HG02943 (cell line): Measurements from ENCODE around the gene TRMT10C.
"Not testable (repeated sequence)": the region's sequence is repeated elsewhere in the genome, so short reads cannot be mapped to it uniquely, and the experiment has no call there.

Experiments
- ATAC-seq: cut with Tn5 transposase; IDR thresholded peaks from one replicate; pipeline ENCODE4 v1.9.1; 2021; ENCODE audit warnings: mild to moderate bottlenecking, low read depth, moderate library complexity; ENCODE audit not compliant: unreplicated experiment

TRMT10C gene

DNA sequence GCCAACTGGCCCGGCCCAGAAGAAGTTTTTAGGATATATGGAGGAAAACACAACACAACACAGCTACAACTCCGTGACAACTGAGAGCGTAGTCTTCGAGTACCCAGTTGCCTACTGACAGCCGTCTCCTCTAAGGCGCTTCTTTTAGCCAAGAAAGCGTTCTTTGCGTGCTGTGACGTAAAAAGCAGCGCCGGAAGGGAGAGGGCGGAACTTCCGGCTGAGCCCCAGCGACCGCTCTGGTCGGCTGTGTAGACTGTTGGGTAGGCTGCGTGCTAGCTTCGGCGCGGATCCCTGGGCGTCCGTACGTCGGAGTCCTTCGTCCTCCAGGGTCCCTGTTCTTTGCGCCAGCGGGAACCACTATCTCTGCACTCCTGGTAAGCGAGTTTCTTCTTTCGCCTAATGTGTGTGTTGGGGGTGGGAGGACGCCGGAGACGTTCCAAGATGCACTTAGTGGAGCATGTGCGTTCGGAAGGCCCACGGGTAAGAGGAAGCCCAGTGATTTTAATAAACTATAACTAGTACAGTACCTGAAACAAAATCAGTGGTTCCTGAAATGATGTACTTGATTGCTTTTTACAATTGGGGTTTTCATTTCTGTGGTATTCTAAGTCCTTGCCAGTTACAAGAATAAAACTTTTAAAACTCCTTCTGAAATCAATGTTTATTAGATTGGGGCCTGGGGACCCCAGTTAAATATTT is at the start of gene TRMT10C:
Gene TRMT10C, plus strand, starts transcription at position 239 of the 699 bp plus-strand sequence. CDS start 2,914 bp downstream, outside the sequence.
- ATAC-seq = peak; percentile 99

DNA sequence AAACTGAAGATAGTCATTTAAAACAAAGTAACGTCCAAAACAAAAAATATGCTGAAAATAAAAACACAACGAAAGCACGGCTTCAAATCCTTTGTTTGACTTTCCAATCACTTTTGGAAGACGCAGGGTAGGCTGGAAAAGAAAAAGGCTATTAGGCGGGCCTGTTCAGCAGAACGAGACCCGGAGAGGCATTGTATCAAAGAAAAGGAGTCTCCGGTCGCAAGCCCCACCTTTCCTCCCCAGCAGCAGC is 49.3 kb upstream of the TRMT10C start:
- ATAC-seq = peak; percentile 43

DNA sequence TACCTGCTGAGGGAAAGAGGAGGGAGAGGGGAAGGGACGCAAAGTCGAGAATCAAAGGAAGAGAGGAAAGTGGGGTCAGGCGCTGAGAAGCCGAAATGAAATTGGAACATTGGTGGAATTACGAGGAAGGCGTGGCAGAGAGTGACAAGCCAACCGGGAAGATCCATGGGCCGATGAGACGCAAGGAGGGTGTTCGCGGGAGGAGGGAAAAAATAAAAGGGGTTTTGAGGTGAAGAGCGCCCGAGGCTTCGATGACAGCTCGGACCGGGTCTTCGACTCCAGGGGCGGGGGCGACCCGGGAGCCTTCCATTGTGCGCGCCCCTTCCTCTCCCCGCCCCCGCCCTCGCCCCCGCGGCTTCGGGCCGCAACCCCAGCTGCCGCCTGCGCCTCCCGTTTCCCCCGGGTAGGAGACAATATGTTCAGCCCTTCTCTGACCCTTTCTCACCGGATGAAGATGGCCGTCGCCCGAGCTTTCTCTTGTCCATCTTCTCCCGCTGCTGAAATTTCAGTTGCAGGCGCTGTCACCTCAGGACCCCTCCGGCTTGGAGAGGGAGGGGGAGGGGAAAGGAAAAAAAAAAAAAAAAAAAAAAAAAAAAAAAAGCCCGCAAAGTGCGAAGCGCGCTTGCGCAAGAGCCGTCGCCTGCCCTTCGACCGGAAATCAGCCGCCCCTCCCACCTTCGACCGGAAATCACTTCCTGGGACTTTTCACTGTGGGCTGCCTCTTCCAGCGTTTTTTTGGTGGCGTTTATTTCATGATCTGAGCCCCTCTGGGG is 48.8 kb upstream of the TRMT10C start, which contains the start of gene SENP7:
Gene SENP7, minus strand, starts transcription at position 567 of the 773 bp plus-strand sequence. Its CDS starts 82 bp downstream, at position 485.
- ATAC-seq = peak; percentile 61

DNA sequence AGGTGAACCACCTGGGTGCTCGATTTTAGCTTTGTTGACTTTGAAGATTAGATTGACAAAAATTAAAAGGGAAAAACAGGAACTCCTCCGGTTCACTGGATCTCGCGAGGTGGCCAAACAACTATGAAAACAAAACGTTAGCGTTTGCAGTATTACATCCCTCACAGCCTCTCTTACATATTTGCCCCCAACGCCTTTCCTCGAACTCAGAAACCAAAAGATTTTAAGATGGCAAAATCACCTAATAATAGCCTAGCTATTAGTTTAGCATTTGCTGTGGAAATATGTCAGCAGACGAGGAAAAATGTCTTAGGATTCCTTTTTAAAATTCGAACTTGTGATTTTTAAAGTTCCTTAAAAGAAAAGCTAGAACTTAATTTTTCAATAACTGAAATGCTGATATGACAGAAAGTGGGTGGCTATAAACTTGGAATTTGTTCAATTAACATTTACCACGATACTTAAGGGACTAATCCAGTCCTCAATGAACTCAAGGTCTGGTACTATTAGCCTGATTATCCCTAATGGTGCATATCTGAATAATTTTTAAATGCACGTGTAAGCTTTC is 48.2 kb upstream of the TRMT10C start:
- ATAC-seq = peak; percentile 33

DNA sequence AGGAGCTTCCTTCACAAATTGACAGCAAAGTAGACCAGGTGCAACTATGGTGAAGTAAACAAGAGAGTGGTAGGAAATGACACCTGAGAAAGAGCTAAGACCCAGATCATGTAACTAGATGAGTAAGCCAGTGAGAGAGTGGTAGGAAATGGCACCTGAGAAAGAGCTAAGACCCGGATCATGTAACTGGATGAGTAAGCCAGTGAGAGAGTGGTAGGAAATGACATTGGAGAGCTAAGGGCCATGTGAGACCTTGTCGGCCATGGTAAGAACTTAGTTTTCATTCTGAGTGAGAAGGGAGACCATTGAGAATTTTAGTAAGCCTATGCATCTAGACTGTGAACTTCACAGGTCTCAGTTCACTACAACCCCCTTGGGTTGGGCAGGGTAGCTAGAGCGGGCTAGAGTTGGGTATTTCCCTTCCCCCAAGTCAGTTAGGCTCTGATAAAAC is 43.2 kb upstream of the TRMT10C start:
- peak; percentile 98 for ATAC-seq

DNA sequence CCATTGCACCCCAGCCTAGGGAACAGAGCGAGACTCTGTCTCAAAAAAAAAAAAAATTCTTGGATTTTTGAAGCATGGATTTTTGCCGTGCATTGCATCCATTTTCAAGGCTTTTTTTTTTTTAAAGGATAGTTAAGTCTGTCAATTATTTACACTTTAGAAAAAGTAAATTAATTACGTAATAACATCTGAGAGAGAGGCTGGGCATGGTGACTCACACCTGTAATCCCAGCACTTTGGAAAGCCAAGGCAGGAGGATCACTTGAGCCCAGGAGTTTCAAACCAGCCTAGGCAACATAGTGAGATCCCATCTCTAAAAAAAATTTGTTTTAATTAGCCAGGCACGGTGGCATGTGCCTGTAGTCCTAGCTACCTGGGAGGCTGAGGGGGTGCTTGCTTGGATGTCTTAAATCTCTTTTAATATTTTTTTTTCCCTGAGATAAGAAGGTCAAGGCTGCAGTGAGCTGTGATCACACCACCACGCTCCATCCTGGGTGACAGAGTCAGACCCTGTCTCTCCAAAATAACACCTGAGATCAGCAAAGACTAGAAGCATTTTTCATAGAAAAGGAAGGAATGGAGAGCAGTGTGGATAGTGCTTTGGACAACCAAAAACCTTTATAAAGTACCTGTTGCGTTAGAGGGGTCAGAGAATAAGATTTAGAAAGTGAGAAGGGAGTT is 41.8 kb upstream of the TRMT10C start:
- no peak for ATAC-seq

DNA sequence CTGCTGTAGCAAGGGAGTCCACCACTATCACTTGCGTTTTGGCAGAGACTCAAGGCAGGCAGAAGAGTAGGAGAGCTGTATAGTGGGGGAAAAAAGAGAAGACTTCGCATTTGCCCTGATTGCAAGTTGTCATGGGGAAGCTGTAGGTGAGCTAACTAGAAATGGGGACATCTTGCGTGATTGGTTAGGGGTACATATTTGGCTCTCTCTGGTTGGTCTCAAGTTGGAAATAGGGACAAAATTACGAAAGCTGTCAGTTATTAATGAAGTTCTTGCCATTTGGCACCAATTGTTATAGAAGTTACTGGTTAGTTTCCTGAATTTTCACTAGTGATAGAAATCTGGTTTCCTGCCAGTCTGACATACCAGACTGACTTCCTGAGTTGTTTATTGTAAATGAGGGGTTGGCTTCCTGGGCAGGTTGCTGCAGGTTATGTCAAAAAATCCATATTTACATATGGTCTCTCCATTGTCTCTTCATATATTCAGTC is 40.4 kb upstream of the TRMT10C start:
- no peak for ATAC-seq

DNA sequence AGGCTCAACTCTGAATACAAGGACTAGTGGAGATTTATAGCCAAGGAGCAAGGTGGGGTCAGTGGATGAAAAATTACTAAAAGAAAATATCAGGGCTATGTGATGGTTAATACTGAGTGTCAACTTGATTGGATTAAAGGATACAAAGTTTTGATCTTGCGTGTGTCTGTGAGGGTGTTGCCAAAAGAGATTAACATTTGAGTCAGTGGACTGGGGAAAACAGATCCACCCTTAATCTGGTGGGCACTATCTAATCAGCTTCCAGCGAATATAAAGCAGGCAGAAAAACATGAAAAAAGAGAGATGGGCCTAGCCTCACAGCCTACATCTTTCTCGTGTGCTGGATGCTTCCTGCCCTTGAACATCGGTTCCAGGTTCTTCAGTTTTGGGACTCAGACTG is 34.2 kb upstream of the TRMT10C start:
- no peak for ATAC-seq

DNA sequence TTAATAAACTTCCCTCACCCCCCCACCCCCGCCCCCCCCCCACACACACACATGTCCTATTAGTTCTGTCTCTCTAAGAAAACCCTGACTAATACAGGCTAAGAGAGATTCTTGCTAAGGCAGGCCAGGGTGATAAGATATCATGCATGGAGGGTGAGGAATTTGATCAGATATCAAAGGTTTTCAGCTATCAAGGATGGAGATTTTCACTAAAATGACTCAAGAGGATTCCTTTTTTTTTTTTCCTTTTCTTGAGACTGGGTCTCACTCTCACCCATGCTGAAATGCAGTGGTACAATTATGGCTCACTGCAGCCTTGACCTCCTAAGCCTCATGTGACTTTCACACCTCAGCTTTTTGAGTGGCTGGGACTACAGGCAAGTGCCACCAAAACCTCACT is 33.8 kb upstream of the TRMT10C start:
- ATAC-seq = no peak

DNA sequence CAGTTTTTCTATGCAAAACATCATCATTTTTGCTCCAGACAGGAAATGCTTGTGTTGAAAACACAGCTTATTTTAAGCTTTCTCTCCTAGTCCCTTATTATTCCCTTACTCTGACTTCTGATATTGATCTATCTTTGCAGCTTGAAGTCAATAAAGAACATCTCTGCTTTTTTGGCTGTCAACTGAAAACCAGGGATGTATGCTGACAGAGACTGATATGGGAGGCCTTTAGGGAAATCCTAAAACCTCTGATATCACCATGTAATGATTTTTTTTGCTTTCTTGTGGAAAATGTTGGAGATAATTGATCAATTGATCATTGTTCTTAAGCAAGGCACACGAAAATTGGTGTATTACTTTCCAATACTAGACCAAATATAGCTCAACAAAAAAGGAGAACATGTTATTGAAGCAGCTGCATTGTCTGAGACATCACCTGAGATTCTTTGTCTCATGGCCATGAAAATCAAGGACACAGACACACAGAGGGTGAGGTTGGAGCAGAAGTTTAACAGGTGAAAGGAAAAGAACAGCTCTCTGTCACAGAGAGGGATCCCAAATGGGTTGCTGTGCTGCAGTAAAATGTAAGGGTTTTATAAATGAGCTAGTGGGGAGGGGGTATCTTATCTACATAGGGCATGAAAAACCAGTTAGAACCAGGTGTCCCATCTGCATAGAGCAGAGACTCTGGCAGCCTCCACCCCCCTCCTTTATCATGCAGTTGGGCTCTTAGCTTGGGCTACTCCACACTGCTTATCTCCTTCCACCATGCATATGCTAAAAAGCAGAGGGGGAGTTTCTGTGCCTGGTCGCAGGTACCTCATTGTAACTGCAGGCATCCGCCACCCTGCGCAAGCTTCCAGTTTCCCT is 31.6 kb upstream of the TRMT10C start:
- no peak for ATAC-seq

DNA sequence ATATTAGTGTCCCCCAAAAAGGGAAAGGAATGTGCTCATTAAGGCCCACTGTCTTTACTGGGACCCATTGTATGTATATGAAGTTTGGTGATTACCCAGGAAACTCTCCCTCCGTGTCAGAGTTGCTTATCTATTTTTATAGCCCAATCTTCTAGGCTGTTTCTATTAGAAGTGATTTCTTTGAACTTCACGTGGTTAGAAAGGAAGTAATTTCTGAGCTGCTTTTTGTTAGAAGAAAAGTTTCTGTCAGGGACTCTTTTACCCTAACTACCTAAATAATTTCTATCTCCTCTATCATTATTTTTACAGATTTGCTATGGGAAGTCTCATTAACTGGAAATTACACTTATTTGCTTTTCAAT is 31.0 kb upstream of the TRMT10C start:
- no peak for ATAC-seq

DNA sequence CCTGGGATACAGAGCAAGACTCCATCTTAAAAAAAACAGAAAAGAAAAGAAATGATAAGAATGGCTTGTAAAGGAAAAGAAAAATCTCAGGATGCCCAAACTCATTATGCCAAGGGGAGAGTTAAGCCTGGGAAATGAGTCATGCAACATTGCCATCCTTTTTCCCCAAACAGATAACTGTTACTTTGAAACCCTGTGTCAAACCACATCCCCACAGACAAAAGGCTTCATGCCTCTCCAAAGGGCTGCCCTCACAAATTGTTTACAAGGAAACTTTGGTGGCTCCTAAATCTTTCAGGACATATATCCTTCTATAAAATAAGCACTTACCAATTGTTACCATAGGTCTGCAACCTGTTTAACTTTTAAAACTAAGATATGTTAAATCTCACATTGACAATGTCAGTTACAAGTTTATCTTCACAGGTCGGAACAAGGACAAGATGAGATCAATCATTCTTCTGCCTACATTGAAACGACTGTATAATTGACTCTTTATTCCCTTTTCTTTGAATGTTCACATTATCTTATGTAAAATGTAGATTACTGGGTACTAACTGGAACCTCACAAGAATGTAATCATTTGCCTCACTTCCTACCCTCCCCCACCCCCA is 30.1 kb upstream of the TRMT10C start:
- no peak for ATAC-seq

DNA sequence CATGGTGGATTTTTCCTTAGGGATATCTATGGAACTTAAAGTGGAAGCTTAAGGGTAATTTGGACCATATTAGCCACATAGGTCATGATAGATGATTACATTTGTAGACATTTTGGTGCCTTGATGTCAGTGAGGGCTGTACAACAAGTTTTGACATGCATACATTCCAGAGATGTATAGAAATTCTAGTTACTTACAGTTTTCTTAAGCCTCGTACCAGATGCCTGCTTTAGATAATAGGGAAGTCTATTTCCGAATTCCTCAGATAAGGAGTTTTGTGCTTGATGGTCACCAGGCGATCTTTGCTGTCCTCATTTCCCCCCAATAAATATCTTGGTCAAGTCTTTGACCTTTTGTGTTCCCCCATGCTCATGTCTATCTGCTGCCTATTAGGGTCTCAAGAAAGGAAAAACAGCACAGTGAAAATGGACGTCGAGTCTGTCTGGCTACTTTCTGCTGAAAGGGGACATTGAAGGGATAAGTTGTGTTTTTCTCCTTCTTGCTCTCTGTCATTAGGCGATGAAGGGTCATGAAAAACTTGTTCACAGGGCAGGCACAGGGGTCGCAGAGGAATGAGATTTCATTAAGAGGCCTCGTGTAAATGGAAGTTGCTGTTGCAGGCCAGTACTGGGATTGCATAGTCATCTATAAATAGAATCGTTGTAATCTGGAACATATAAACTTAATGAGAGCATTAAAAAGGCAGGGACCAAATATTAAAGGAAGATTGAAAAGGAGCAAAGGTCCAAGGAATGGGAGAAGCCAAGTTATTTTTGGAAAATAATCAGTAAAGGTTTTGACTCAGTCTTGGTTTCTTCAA is 28.7 kb upstream of the TRMT10C start:
- no peak for ATAC-seq

DNA sequence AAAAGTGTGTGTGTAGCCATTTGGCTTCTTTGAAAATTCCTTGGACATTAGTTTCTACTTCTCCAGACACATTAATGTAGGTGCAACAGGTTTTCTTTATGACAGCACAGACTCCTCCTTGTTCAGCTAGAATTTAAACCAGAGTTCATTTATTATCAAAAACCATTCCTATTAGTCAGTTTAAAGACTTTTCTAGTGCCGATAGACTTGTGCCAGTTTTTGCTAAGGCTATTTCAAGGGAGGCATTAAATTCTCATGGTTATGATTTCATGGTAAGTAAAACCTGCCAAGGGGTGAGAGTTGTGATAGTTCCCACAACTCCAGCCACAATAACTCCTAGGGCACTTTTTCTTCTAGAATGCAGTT is 28.1 kb upstream of the TRMT10C start:
- ATAC-seq = no peak

DNA sequence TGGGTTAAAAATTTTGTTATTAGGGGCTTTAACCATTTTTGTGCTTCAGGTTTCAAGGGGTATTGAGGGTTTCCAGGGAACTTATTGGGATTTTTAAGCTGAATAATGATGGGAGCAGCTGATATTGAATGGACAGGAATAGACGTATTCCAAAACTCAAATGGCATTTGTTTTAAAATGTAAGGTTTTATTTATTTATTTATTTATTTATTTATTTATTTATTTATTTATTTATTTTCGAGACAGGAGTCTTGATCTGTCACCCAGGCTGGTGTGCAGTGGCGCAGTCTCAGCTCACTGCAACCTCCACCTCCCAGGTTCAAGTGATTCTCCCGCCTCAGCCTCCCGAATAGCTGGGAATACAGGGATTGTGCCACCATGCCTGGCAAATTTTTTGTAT is 26.4 kb upstream of the TRMT10C start:
- ATAC-seq = no peak

DNA sequence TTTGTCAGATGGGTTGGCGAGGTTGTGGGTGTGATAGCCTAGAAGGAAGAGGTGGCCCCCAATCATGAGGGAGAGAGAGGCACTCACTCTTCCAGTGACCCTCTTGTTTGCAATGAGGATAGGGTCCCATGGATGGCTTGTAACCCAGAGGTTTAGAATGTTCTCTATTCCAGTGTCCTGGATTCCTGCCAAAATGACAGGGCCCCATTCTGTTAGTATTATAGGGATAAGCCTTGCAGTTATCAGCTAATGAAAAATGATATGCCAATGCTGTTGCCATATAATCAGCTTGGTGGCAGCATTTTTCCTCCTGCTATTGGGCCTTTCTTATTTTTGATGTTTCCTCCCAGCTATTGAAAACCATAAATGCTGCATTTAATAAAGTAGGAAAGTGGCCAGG is 25.4 kb upstream of the TRMT10C start:
- ATAC-seq = no peak

DNA sequence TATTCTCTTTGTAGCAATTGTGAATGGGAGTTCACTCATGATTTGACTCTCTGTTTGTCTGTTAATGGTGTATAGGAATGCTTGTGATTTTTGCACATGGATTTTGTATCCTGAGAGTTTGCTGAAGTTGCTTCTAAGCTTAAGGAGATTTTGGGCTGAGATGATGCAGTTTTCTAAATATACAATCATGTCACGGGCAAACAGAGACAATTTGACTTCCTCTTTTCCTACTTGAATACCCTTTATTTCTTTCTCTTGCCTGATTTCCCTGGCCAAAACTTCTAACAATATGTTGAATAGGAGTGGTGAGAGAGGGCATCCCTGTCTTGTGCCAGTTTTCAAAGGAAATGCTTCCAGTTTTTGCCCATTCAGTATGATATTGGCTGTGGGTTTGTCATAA is 24.7 kb upstream of the TRMT10C start:
- ATAC-seq = not testable (repeated sequence)

DNA sequence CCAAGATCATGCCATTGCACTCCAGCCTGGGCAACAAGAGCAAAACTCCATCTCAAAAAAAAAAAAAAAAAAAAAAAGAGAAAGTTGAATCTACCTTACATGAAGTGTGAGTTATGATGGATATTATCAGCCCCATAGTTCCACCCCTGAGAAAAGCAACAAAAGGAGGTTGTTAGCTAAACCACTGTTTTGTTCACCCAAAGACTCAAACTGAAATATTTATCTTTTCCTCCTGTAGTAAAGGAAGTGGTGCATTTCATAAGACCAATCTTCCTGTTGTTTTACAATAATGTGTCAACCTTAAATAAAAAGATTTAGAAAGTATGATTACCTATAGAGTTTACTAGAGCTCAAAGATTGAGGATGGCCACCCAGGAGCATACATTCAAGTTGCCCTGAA is 18.7 kb upstream of the TRMT10C start:
- no peak for ATAC-seq
